GM12891 (cell line): ENCODE results near the gene RABEP2.

Experiments
- PAX5 ChIP-seq: IDR thresholded peaks from 2 replicates; pipeline ENCODE4 v1.6.1; 2011; ENCODE audit warnings: low read length, moderate library complexity, mild to moderate bottlenecking; ENCODE audit not compliant: insufficient read depth, severe bottlenecking
- POLR2A ChIP-seq: IDR thresholded peaks from 2 replicates; pipeline ENCODE4 v1.6.1; 2011; ENCODE audit warnings: low read depth, low read length, control low read depth
- POLR2AphosphoS5 ChIP-seq: IDR thresholded peaks from 2 replicates; pipeline ENCODE4 v1.6.1; 2011; ENCODE audit warnings: low read depth, low read length, control low read depth
- POU2F2 ChIP-seq: IDR thresholded peaks from 2 replicates; pipeline ENCODE4 v1.6.1; 2011; ENCODE audit warnings: low read depth, mild to moderate bottlenecking, control low read depth, low read length, moderate library complexity
- SPI1 ChIP-seq: IDR thresholded peaks from 2 replicates; pipeline ENCODE4 v1.6.1; 2011; ENCODE audit warnings: low read depth, low read length, control low read depth
- TAF1 ChIP-seq: IDR thresholded peaks from 2 replicates; pipeline ENCODE4 v1.6.1; 2011; ENCODE audit warnings: low read depth, low read length, control low read depth

GRCh38 chr16:28958836-28959235 is 33.8 kb upstream of the RABEP2 start:
- no peak for TF ChIP-seq POLR2A
- no peak for TF ChIP-seq POLR2AphosphoS5
- TF ChIP-seq TAF1 = no peak
- TF ChIP-seq PAX5 = no peak
- no peak for TF ChIP-seq SPI1
- TF ChIP-seq POU2F2 = no peak
